Fibroblast of the conjunctiva (primary cell): ENCODE measurements around the gene FAM53B.

ENCODE experiments used
- DNase-seq: peaks from one replicate; pipeline ENCODE4 v3.0.0-alpha.2; 2010; ENCODE audit warnings: low read depth

Gene FAM53B

GRCh38 chr10:124696446-124697392, 47.5 kb downstream of the FAM53B start:
- no peak for DNase-seq

- DNase-seq = no peak
Measured at GRCh38 chr10:124695259-124695658, 48.9 kb downstream of the FAM53B start.

DNA sequence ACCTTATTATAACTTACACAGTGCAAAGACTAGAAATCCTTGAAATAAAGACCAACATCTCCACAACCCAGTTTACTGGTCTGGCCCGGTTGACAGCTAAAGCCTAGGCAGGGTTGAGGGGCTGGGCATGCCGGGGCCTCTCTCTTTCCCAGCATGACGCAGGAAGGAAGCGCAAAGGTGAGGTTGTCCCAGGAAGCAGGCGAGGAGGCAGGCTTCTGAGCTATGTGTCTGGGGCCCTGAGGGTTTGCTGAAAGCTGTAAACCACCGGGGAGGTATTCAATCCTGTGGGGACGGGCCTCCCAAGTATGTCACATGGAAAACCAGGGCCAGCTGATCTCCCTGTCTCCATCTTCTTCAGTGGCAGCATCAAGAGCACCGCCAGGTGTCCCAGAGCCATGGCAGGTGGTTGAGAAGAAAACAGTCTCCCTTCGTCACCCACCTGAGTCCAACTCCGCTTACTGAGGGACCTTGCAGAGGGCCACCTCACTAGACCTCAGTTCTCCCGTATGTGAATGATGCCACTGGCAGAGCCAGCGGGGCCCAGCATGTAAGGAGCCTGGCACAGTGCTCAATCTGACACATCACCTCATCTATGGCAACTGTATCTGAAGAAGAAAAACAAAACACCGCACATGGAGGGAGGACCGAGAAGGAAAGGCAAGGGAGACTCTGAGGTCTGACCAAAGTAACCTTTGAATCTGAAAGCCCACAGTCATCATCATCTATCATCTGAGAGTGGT, 49.5 kb downstream of the FAM53B start:
- DNase-seq = no peak

DNA sequence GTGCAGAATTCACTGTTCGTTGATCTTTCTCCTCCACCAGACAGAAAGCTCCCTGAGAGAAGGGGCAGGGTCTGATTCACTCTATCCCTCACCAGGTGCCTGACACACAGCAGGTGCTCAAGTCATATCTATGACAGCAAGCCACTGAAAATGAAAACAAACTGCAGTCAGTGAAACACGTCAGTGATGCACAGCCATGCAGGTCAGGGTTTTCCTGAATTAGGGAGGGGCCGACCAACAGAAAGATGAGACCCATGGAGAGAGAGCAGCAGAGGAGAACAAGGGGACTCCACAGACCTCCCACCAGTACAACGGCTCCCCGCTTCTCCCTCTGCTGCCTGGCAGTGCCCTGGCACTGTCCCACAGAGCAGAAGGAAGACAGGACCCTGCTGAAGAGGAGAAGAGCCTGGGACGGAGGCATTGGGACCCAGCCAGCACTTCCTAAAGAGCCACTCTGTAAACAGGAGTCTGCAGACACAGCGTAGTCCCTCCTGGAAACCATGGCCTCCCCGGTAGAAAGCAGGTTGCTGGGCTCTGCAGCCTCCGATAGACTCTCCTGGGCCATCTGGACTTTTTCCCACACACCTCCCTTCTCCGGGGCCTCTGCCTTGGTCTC, 50.3 kb downstream of the FAM53B start:
- no peak for DNase-seq

DNA sequence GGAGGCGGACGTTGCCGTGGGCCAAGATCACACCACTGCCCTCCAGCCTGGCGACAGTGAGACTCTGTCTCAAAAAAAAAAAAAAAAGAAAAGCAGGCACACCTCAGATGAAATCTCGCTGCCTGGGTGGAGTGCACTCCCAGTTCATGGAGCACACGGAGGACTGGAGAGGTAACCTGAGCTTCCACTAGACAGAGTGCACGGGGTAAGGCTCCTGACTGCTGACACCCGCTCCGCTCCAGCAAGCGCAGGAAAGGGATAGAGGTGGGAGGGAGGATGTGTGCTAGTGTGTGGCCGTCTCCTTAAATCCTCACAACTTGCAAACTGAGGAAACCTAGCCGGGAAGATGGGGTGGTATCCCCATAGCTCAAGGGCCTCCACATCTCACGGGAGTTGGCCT, 50.8 kb downstream of the FAM53B start:
- DNase-seq = no peak

DNA sequence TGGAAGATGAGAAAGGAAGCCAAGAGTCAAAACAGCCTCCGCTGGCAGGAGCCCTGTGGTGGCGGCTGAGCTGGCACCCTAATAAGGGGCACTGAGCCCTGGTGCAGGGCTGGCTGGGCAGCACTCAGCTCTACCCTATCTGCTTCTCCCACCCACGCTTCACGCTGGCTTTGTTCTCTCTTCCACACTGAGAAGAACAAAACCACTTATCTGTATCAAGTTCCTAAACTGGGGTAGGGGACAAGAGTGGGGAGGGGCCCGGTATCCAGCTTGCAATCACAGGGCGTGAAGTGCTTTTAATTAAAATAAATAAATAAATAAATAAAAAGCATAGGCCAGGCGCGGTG, 52.1 kb downstream of the FAM53B start:
- no peak for DNase-seq

GRCh38 chr10:124691421-124692099, 52.6 kb downstream of the FAM53B start:
- no peak for DNase-seq

- DNase-seq = no peak
Measured at GRCh38 chr10:124691002-124691401, 53.2 kb downstream of the FAM53B start.

DNA sequence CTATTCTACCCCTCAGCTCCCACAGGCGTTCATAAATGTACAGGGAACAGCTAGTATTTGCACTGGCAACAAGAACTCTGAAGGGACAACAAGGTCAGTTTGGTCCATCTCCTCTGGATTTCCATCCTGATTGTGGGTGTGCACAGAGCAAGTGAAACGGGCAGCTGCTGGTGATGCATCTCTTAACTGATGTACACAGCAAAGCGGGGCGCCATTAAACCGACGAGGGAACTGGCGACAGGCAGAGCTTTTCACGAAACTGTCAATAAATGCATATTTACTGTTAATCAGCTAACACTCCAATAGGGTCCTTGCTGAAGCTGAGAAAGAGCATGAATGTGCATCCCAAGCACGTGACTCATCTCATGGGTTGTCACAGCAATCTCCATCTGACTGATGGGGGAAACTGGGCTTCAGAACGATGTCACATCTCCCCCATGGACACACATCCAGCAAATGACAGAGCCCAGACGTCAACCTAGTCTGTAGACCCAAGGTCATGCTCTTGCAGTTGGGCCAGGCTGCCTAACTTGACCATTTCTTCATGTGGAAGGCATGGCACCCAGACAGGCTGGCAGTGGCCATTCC, 54.2 kb downstream of the FAM53B start:
- DNase-seq = no peak

DNA sequence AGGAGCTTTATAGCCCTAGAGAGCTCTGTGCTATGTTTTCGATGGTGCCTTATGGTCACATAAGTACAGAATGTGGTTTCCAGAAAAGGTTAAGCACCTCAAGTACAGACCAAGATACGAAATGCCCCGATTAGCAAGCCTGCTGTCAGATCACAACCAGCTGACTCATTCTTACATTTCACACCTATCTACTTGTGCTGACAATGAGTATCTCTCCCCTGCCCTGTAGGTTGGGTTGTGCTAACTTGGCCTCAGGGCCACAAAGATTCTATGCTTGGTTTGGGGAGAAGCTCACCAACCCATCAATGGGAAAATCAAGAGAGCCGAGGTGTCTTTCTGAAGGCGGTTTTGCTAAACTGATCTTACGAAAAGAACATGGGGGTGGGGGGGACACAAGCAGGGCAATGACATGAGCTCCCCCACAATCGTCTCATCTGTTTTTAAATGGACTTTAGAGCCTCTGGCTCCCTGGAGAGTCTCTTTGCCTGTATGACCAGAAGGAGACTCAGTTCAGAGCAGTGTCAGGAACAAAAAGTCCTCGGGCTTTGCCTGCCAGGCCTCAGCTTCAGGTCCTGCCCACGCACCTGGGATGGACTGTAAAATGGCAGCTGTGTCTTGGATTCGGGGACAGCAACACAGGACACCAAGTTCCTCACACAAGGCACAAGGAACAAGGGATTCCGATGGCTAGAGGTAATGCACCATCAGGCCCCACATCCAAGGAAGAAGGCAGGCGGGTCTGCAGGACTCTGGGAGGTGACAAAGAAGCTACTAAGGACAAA, 55.1 kb downstream of the FAM53B start:
- no peak for DNase-seq

DNA sequence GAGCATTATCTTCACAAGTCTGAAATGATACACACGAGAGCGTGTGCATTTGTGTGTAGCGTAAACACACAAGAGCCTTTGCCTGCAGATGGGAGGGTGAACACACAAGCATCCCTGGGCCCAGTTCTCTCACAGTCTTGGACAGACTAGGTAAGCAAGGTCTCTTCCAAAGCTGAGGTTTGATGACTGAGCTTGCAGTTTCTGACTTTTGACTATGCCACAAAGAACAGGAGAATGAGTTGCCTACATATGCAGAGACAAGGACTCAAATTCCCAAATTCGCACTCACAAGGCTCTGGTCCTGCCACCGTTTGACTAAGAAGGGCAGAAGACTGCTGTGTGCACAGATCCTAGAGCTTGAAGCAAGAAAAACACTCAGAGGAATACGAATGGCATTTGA, 55.8 kb downstream of the FAM53B start:
- no peak for DNase-seq

GRCh38 chr10:124686707-124687376, 57.3 kb downstream of the FAM53B start:
- DNase-seq = no peak

DNA sequence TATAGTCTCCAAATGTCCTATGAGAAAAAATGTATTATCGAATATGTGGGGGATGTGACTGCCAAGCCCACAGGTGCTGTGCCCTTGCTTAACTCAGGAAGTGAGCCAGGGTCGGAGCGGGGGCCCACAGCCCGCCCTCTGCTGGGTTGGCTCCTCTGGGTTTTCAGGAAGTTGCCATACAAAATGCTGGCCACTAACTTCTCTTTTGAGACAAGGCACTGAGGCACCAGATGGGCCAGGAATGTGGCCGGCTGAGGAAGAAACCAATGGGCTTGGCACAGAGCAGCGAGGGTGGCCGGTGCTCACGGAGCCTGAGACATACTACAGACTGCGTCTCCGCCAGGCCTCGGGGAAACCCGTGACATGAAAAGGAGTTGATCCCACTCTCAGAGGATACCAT, 58.9 kb downstream of the FAM53B start:
- no peak for DNase-seq

DNA sequence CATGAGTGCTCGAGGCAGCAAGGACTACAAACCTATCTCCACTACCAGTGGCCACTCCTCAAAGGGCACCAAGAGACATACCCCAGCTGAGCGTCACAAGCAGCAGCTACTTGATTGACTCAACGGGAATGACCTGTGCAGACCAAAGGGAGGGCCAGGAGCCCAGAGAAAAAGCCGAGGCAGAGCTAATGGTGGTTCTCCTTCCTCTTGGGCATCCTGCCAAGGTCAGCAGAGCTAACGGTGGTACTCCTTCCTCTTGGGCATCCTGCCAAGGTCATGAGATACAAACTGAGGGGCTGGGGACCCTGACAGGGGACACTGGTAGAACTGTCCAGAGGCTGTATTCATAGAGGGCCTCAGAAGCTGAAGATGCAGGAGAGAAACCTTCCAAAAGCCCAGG, 60.4 kb downstream of the FAM53B start:
- no peak for DNase-seq

DNA sequence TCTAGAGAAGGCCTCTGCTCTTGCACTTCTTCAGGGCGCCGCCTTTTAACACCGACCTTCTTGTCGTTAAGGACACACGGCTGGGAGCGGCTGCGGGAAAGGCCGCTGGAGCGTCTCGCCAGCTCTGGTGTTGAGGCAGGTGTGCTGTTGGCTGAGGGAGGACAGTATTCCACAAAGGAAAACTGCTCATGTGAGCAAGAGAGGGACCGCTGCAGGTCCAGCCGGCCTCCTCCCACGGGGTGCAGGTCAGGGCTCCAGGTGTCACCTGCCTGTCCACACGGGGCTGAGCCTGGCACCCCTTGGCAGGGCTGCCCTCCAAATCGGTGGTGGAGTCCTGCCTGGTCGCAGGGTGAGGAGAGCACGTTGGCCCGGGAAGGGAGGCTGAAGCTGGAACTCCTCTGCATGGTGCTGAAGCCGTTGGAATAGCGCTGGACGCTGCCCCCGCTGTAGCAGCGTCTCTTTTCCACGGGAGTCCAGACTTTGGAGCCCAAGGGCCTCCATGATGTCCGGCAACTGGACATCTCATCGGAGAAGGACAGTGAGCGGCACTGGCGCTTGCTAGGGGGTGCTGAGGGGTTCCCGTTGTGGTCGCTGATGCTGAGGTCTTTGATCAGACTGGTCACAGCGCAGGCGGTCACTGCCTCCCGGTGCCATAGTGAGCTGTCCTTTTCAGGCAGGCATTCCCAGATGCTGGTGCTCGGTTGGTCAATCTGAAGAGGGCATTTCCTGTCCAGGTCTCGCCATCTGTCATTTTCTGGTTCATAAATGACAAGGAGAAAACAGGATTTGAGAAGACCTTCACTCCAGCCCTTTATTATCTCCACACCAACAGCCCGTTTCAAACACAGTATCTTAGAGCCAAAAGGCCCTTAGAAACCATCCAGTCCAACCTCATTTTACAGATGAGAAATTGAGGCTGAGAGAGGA, 62.3 kb downstream of the FAM53B start:
- no peak for DNase-seq

- no peak for DNase-seq
Measured at GRCh38 chr10:124681091-124681490, 63.1 kb downstream of the FAM53B start.

DNA sequence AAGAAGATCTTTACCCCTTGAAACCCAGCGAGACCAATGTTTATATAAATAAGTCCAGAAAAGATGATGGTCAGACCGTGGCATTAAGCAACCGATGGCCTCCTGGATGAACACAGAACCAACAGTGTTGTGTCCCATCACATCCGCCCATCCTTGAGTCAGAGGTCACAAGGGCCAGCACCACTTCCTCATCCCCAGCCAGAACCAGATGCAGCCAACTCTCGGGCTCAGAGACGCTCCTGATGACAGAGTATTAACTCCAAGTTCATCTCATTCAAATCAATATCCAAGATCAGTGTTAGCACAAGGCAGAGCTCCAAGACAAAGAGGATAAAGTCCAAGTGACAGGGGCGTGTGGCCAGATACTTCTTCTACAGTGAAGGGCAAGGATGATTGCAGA, 63.5 kb downstream of the FAM53B start:
- no peak for DNase-seq

GRCh38 chr10:124679401-124679800, 64.8 kb downstream of the FAM53B start:
- DNase-seq = no peak

DNA sequence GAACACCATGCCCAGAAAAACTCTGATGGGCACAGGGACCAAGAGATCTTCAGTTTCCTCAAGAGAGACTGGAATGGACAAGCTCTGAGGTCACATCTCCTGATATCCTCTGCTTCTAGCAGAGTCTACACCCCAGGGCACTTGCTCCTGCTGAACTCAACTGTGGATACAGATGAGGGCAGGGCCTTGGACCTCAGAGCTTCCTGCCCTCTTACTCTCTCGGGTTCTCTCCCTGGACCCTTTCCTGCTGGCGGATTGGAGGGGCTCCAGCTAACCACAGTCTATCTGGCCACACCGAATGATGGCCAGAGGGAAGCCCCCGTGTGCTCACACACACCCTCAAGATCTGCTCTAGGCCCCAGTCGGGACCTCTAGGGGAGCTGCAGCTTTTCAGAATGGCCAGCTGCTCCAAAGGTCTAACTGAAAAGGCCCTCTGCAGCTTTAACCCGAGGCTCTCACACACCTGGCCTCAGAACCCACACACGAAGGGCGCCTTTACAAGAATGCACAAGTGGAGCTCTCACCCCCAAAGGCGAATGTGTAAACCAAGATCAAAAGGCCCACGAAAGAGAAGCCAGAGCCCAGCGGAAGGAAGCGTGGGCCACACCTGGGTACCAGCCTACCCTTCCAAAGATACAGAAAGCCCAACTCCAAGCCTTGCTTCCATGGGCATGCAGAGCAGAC, 65.5 kb downstream of the FAM53B start:
- DNase-seq = no peak
